Measurements from ENCODE around the gene GPR158. TPM values are rescaled to one million over a fixed set of nuclear protein-coding genes. Genes with fewer than 3 reads are reported as not detected.

GPR158 gene
- total and polyA plus RNA-seq, 9 donors = 0.05 to 0.13 (median 0.09) TPM

- Histone ChIP-seq H3K27ac (ENCODE audit: low read length) (no peak overlapping the region), H3K4me1 (ENCODE audit: control insufficient read depth, insufficient read depth, low read length) (no peaks in the 10 kb centered on the region), H3K9me3 (replicated peaks; ENCODE audit: control insufficient read depth, low read depth, low read length) (no peaks in the 10 kb centered on the region), H3K4me3 (ENCODE audit: low read length) (no peak overlapping the region), H3K27me3 (ENCODE audit: control insufficient read depth, insufficient read depth, low read length) (no peaks in the 10 kb centered on the region), H3K36me3 (ENCODE audit: control insufficient read depth, insufficient read depth, low read length) (no peaks in the 10 kb centered on the region)
- WGBS (ENCODE audit: insufficient coverage) = 75% methylated on average over 2 of the region's 4 CpGs
- no peak for DNase-seq
Observed at GRCh38 chr10:25206693-25207414, 32.1 kb downstream of the GPR158 start.

DNA sequence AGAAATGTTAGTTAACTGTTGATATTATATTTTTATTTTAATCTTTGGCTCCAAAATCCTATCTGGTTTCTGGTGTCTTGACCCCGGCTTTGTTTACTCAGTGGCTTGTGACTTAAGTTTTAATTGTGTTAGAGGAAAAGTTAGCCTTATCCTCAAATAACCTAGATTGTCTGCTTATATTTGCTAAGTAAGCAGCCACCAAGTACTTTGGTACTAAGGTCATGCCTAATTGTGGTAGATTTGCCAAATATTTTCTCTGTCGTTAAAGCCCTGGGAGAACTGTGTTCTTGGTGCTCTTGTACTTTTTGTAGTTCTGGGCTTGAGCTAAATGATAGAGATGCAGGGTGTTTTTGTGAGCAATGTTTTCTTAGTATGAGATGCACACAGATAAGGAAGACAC, 34.8 kb downstream of the GPR158 start:
- no CpG with 5 or more reads among the region's 2 CpGs for WGBS (ENCODE audit: insufficient coverage)
- Histone ChIP-seq H3K36me3 (ENCODE audit: control insufficient read depth, insufficient read depth, low read length) (no peaks in the 10 kb centered on the region), H3K27ac (ENCODE audit: low read length) (no peak overlapping the region), H3K4me3 (ENCODE audit: low read length) (no peak overlapping the region), H3K27me3 (ENCODE audit: control insufficient read depth, insufficient read depth, low read length) (no peaks in the 10 kb centered on the region), H3K9me3 (replicated peaks; ENCODE audit: control insufficient read depth, low read depth, low read length) (no peaks in the 10 kb centered on the region), H3K4me1 (ENCODE audit: control insufficient read depth, insufficient read depth, low read length) (no peaks in the 10 kb centered on the region)
- DNase-seq = no peak

- WGBS (ENCODE audit: insufficient coverage) = no CpG with 5 or more reads among the region's 2 CpGs
- no peaks in the 10 kb centered on the region for H3K4me1 ChIP-seq (ENCODE audit: control insufficient read depth, insufficient read depth, low read length)
- H3K36me3 ChIP-seq (ENCODE audit: control insufficient read depth, insufficient read depth, low read length) = no peaks in the 10 kb centered on the region
Observed at GRCh38 chr10:25210265-25210664, 35.5 kb downstream of the GPR158 start.

GRCh38 chr10:25220156-25220555, 45.4 kb downstream of the GPR158 start:
- DNase-seq = no peak
- Histone ChIP-seq H3K4me1 (ENCODE audit: control insufficient read depth, insufficient read depth, low read length) (no peaks in the 10 kb centered on the region), H3K9me3 (replicated peaks; ENCODE audit: control insufficient read depth, low read depth, low read length) (no peaks in the 10 kb centered on the region), H3K27ac (ENCODE audit: low read length) (no peak overlapping the region), H3K4me3 (ENCODE audit: low read length) (no peak overlapping the region), H3K27me3 (ENCODE audit: control insufficient read depth, insufficient read depth, low read length) (no peaks in the 10 kb centered on the region), H3K36me3 (ENCODE audit: control insufficient read depth, insufficient read depth, low read length) (no peaks in the 10 kb centered on the region)
- WGBS (ENCODE audit: insufficient coverage) = no CpG with 5 or more reads among the region's 1 CpG

More at GRCh38 chr10:25210265-25210664, 35.5 kb downstream of the GPR158 start:
- Histone ChIP-seq H3K27ac (ENCODE audit: low read length) (no peak overlapping the region), H3K9me3 (replicated peaks; ENCODE audit: control insufficient read depth, low read depth, low read length) (no peaks in the 10 kb centered on the region), H3K27me3 (ENCODE audit: control insufficient read depth, insufficient read depth, low read length) (no peaks in the 10 kb centered on the region), H3K4me3 (ENCODE audit: low read length) (no peak overlapping the region)
- no peak for DNase-seq

- no peak for DNase-seq
- 92% methylated on average over 5 of the region's 7 CpGs for WGBS (ENCODE audit: insufficient coverage)
- Histone ChIP-seq H3K4me3 (ENCODE audit: low read length) (no peak overlapping the region), H3K27ac (ENCODE audit: low read length) (no peak overlapping the region), H3K27me3 (ENCODE audit: control insufficient read depth, insufficient read depth, low read length) (no peaks in the 10 kb centered on the region), H3K9me3 (replicated peaks; ENCODE audit: control insufficient read depth, low read depth, low read length) (no peaks in the 10 kb centered on the region), H3K4me1 (ENCODE audit: control insufficient read depth, insufficient read depth, low read length) (no peaks in the 10 kb centered on the region), H3K36me3 (ENCODE audit: control insufficient read depth, insufficient read depth, low read length) (no peaks in the 10 kb centered on the region)
Observed at GRCh38 chr10:25222085-25222660, 47.4 kb downstream of the GPR158 start.

- Histone ChIP-seq H3K27me3 (ENCODE audit: control insufficient read depth, insufficient read depth, low read length) (no peaks in the 10 kb centered on the region), H3K4me3 (ENCODE audit: low read length) (no peak overlapping the region), H3K4me1 (ENCODE audit: control insufficient read depth, insufficient read depth, low read length) (no peaks in the 10 kb centered on the region), H3K27ac (ENCODE audit: low read length) (no peak overlapping the region), H3K9me3 (replicated peaks; ENCODE audit: control insufficient read depth, low read depth, low read length) (no peaks in the 10 kb centered on the region), H3K36me3 (ENCODE audit: control insufficient read depth, insufficient read depth, low read length) (no peaks in the 10 kb centered on the region)
- WGBS (ENCODE audit: insufficient coverage) = 19% methylated on average over 3 of the region's 7 CpGs
- DNase-seq = peak; percentile 15
Observed at GRCh38 chr10:25226775-25227682, 52.2 kb downstream of the GPR158 start.

GRCh38 chr10:25231751-25232150, 57.0 kb downstream of the GPR158 start:
- H3K4me1 ChIP-seq (ENCODE audit: control insufficient read depth, insufficient read depth, low read length) = no peaks in the 10 kb centered on the region
- no peak for DNase-seq

GRCh38 chr10:25232204-25232603, 57.4 kb downstream of the GPR158 start:
- DNase-seq = no peak
- Histone ChIP-seq H3K27ac (ENCODE audit: low read length) (no peak overlapping the region), H3K27me3 (ENCODE audit: control insufficient read depth, insufficient read depth, low read length) (no peaks in the 10 kb centered on the region), H3K4me3 (ENCODE audit: low read length) (no peak overlapping the region), H3K4me1 (ENCODE audit: control insufficient read depth, insufficient read depth, low read length) (no peaks in the 10 kb centered on the region), H3K36me3 (ENCODE audit: control insufficient read depth, insufficient read depth, low read length) (no peaks in the 10 kb centered on the region), H3K9me3 (replicated peaks; ENCODE audit: control insufficient read depth, low read depth, low read length) (no peaks in the 10 kb centered on the region)
- no CpG with 5 or more reads among the region's 2 CpGs for WGBS (ENCODE audit: insufficient coverage)

More at GRCh38 chr10:25231751-25232150, 57.0 kb downstream of the GPR158 start:
- Histone ChIP-seq H3K36me3 (ENCODE audit: control insufficient read depth, insufficient read depth, low read length) (no peaks in the 10 kb centered on the region), H3K9me3 (replicated peaks; ENCODE audit: control insufficient read depth, low read depth, low read length) (no peaks in the 10 kb centered on the region), H3K27ac (ENCODE audit: low read length) (no peak overlapping the region), H3K27me3 (ENCODE audit: control insufficient read depth, insufficient read depth, low read length) (no peaks in the 10 kb centered on the region), H3K4me3 (ENCODE audit: low read length) (no peak overlapping the region)
- no CpG with 5 or more reads among the region's 2 CpGs for WGBS (ENCODE audit: insufficient coverage)

DNA sequence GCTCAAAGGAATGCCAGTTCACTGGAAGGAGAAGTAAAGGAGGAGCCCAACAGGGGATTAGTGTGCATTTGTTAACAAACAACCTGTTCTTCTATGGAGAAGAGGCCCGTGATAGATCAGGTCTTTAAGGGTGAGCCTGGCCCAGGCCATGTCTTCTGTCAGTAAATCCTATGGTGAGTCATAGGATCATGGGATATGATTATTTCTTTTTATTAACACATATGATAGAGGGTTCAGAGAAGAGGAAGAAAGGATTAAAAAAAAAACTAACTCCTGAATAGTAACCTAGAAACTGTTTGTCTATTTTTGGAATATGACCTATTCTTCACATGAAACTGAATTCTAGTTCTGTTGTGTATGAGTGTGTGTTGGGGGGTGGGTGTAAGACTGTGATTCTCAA, 70.4 kb downstream of the GPR158 start:
- Histone ChIP-seq H3K4me1 (ENCODE audit: control insufficient read depth, insufficient read depth, low read length) (no peaks in the 10 kb centered on the region), H3K9me3 (replicated peaks; ENCODE audit: control insufficient read depth, low read depth, low read length) (no peaks in the 10 kb centered on the region), H3K27ac (ENCODE audit: low read length) (no peak overlapping the region), H3K36me3 (ENCODE audit: control insufficient read depth, insufficient read depth, low read length) (no peaks in the 10 kb centered on the region), H3K4me3 (ENCODE audit: low read length) (no peak overlapping the region), H3K27me3 (ENCODE audit: control insufficient read depth, insufficient read depth, low read length) (no peaks in the 10 kb centered on the region)
- no peak for DNase-seq
- WGBS (ENCODE audit: insufficient coverage) = no CpG with 5 or more reads among the region's 1 CpG

GRCh38 chr10:25257646-25258045, 82.8 kb downstream of the GPR158 start:
- WGBS (ENCODE audit: insufficient coverage) = no CpG with 5 or more reads among the region's 5 CpGs
- Histone ChIP-seq H3K4me1 (ENCODE audit: control insufficient read depth, insufficient read depth, low read length) (no peaks in the 10 kb centered on the region), H3K27ac (ENCODE audit: low read length) (no peak overlapping the region), H3K4me3 (ENCODE audit: low read length) (no peak overlapping the region), H3K36me3 (ENCODE audit: control insufficient read depth, insufficient read depth, low read length) (no peaks in the 10 kb centered on the region), H3K27me3 (ENCODE audit: control insufficient read depth, insufficient read depth, low read length) (no peaks in the 10 kb centered on the region), H3K9me3 (replicated peaks; ENCODE audit: control insufficient read depth, low read depth, low read length) (no peaks in the 10 kb centered on the region)
- DNase-seq = no peak
